Endometrial microvascular endothelial cells (primary cell): ENCODE results near the gene CAPN11. TPM values are rescaled to one million over a fixed set of nuclear protein-coding genes. Genes with fewer than 3 reads are reported as not detected.

ENCODE experiments used
- in situ Hi-C: cut with HindIII; loops from 2 replicates; pipeline ENCODE4 v1.10.0; 2017; ENCODE audit warnings: low sequenced_read_pairs, low pct_unique_long_range_greater_than_20kb; ENCODE audit errors: inconsistent ontology term
- total RNA-seq: library from RNA; depleted of rRNA; stranded (reverse); fragments of >200 nt; gene quantifications from one replicate; pipeline ENCODE4 v1.2.3, GENCODE V29; 2015; ENCODE audit errors: inconsistent ontology term

Gene CAPN11
- total RNA-seq, 1 donor from 2014 or later, result 3.8 TPM

DNA sequence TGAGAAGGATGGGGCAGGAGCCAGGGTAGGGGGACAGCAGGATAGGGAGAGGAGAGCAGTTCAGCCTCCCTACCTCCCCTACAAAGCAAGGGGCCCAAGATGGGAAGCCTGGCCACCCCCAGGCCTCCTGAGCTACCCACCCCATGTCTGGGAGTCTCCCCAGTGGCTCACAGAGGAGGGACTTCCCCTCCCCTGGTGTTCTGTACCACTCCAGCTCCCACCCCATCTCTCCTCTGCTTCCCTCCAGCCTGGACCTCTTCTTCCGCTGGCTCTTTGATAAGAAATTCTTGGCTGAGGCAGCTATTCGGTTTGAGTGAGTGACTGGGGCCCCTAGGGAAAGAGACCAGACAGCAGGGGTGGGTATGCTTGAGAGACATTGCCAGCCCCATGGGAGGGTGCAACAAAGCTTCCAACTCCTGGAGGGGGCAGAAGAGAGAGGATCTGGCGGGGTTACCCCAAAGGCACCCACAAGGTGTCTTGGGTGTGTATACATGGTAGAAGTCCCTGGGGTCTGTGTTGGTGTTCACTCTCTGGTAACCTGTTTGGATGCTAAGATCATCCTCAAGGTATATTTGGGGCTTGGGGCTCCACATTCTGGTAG is 8.2 kb upstream of the CAPN11 start:
- in situ Hi-C loops, result no loop called here

DNA sequence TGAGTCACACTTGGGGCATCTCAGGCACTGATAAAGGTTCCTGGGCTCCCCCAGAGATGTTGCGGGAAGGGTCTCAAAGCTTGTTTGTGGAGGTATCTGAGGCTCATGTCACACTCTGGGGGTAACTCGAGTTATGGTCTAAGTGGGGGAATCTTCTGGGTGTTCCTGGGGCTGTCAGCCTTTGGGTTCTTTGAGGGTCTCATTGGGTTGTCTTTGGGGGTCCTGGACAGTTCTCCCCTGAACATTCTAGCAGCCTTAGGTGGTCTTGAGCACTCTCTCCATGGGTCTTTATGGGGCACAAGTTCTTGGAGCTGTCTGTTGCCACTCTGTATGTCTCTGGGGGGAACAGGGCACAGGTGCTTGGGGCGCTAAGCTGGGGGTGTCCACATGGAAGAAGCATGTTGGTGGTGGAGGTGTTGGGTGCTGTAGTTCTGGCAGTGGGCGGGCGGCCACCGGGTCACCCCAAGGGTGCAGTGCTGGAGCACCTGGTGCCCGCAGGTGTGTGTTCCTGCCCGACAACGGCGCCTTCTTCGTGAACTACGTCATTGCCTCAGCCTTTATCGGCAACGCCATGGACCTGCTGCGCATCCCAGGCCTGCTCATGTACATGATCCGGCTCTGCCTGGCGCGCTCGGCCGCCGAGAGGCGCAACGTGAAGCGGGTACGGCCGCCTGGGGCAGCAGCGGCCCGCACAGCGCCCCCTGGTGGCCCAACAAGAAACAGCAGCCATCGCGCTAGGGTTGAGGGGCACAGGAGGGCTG is 7.1 kb upstream of the CAPN11 start:
- in situ Hi-C loops, result no loop called here

DNA sequence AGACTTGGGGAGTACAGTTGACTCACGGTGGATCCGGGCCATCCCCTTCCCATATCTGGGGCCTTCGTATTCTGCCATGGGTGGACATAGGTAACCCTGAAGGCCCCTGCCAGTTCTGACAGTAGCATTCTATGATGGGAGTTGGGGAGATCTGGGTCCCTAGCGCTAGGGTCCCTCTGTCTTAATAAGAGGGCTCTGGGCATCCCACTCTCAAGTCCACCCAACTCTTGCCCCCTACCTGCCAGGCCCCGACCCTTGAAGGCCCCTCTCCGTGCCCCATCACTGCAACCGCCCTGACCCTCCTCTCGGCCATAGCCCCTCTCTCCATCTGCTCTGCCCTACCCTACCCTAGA is 6.5 kb upstream of the CAPN11 start:
- in situ Hi-C loops, result no loop called here

DNA sequence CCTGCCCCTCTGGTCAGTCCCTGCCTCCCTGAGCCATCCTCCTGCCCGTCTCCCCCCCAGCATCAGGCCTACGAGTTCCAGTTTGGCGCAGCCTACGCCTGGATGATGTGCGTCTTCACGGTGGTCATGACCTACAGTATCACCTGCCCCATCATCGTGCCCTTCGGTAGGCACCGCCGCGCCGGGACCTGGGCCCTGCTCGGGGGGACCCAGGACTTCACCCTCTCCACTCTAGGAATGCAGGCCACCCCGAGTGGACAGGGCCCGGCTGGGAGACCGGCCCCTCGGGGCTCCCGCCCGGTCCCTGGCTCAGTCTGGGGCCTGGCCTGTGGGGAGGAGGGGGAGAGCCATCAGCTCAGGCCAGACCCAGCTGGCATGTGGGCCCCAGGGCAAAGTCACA is 6.1 kb upstream of the CAPN11 start:
- in situ Hi-C loops, result no loop called here

DNA sequence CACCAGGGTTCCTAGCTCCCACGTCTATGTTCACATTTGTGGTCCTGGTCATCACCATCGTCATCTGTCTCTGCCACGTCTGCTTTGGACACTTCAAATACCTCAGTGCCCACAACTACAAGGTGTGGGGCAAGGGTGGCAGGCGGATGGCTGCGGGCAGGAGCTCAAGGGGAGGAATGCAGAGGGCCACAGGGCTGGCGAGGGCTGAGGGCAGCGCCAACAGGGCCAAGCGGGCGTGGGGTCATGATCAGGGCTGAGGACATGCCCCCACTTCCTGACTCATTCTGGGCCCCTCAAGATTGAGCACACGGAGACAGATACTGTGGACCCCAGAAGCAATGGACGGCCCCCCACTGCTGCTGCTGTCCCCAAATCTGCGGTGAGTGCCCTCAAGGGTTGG is 4.6 kb upstream of the CAPN11 start:
- in situ Hi-C loops, result no loop called here

DNA sequence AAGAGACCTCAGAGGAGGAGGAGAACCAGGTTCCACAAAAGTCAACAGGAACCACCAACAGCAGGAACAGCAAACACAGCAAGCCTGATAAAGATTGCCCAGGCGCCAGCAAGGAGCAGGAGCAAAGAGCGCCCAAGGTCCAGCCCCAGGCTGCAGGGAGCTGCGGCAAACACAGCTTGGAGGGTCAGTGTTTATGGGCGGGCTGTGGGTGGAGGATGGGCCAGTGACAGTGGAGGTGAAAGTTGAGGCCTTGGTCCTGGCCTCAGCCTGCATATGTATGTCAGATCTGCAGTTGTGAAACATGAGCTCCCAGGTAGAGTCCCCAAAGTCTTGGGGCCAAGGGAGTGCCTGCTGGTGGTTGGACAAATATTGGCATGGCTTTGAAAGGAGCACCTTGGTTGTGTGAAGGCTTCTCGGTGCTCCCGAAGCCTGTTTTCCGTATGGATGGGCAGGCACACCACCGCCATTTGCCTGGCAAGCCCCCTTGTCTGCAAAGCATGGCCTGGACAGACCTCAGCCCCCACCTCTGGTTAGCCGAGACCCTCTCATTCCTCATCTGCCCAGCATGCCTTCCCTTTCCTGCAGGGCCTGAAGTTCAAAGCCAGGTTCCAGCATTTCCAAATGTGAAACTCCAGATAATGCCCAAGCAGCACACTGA is 2.0 kb upstream of the CAPN11 start:
- in situ Hi-C loops, result no loop called here

DNA sequence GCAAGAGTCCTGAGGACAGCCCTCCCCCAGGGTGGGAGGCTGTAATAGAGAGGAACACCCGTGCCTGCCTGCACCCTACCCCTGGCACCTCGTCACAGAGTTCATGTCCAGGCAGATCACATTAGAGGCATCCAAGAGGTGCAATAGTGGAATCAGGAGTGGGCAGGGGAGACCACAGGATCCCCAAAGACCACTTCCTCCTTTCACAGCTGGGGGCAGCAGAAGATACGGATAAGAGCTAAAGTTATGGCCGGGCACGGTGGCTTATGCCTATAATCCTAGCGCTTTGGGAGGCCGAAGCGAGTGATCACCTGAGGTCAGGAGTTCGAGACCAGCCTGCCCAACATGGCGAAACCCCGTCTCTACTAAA is 1.5 kb upstream of the CAPN11 start:
- in situ Hi-C loops, result no loop called here

DNA sequence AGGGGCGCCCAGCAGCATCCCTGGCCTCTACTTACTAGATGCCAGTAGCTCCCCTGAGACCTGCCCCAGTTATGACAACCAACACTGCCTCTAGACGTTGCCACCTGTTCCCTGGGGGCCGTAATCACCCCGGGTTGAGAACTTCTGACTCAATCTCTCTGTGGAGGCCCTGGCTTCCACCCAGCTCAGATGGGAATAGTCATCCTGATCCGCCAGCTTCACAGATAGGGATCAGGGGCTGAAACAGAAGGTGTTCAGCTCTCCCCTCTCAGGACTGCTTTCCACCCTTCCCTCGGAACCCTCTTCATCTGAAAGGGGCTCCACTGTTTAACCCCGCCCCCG is 3.3 kb downstream of the CAPN11 start:
- in situ Hi-C loops, result no loop called here

DNA sequence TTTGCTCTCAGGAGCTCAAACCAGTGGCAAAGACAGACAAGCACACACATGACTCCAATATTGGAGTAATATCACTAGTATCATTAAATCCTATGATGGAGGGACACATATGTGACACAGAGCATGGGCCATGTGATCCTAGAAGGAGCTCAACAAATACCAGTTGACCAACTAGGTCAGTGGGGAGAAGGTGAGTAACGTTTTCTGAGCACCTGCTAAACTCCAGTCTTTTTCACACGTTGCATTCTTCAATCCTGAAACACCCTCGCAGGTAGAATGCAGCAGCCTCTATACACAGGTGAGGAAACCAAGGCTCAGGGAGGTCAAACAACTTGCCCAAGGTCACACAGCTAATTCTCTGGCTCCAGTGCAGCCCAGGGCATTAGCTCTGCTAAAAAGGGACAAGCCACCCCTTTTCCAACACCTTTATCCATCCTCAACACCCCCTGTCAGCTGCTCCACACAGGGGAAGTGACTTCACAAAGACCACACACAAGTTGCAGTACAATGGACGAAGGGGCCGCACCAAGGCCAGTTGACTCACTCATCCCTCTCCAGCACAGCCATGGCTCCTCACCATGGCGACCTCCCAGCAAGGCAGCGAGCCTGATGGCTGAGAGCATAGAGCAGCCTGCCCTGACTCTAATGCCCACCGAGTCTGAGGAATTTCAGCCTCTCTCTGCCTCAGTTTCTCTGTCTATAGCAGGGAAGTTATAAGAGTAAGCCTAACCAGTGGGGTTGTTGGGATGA is 4.4 kb downstream of the CAPN11 start:
- in situ Hi-C loops, result no loop called here

DNA sequence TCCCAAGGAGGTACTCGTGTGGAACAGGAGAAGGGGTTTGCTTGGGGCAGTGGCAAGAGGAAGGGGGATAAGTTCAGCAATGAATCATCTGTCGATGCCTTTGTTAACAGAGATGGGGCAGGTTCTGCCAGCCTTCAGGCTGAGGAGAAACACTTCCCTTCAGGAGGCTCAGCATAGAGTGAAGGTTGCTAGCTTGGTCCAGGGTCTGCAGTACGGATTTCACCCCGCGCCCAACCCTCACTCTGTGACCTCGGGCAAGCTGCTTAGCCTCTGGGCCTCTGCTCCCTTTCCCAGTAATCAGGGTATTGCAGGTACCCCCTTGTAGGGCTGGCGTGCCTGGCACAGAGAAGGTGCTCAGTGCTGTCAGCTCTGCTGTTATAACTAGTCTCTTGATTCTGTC is 7.5 kb downstream of the CAPN11 start:
- in situ Hi-C loops, result no loop called here

DNA sequence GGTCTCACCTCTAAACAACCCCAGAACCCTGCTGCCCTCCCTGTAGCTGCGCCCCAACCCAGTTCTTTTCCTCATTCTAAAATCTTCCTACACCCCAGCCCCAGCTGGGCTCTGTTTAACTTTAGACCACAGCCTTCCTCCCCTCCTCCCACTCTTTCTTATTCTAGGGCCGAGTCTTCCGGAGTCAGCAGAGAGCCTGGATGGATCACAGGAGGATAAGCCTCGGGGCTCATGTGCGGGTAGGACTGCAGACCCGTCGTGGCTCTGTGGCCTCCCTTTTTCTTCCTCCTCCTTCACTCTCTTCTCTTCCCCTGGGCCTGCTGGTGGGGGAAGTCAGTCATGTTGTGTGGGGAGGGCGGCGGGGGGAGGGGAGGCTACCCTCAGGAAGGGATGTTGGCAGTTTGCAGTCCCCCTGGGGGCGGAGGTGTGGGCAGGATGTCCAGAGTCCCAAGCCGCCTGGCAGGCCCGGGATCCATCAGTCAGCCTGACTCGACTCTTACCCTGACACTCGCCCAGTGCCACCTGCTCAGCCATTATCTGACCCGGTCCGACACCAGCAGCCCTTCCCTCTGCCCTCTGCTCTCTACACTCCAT is 8.1 kb downstream of the CAPN11 start:
- in situ Hi-C loops, result no loop called here

DNA sequence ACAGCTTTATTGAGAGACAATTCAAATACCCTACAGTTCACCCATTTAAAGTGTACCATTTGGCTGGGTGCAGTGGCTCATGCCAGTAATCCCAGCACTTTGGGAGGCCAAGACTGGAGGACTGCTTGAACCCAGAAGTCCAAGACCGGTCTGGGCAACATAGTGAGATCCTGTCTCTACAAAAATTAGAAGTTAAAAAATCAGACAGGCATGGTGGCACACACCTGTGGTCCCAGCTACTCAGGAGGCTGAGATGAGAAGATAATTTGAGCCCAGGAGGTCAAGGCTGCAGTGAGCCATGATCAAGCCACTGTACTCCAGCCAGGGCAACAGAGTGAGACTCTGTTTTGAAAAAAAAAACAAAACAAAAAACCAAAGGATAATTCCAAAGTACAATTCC is 8.9 kb downstream of the CAPN11 start:
- in situ Hi-C loops, result no loop called here

DNA sequence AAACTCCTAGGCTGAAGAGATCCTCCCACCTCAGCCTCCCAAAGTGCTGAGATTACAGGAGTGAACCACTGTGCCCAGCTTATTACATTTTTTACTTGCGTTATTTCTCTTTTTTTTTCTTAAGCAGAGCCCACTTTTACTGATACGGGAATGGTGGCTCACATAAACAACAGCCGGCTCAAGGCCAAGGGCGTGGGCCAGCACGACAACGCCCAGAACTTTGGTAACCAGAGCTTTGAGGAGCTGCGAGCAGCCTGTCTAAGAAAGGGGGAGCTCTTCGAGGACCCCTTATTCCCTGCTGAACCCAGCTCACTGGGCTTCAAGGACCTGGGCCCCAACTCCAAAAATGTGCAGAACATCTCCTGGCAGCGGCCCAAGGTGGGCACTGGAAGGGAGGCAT is 10.5 kb downstream of the CAPN11 start:
- in situ Hi-C loops, result no loop called here

DNA sequence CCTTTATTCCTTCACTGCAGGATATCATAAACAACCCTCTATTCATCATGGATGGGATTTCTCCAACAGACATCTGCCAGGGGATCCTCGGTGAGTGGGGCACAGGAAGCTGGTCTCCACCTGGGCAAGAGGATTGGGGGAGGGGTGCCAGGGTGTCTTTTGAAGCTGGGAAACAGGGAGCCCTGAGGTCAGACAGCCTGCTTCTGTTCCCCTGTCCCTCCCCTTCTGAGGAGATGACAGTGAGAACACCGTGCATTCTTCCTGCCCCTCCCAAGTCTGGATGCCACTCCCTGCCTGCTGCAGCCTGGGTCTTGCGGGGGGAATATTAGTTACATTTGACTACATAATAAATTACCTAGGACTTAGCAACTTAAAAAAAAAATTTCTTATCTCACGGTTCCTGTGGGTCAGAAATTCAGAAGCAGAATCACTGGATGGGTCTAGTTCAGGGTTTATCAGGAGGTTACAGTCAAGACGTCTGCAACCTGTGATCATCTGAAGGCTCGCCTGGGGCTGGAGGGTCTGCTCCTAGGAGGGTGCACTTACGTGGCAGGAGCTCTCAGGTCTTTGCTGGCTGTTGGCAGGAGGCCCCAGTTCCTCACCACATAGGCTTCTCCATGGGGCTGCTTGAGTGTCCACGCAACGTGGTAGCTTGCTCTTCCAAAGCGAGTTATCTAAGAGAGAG is 11.4 kb downstream of the CAPN11 start:
- in situ Hi-C loops, result no loop called here

DNA sequence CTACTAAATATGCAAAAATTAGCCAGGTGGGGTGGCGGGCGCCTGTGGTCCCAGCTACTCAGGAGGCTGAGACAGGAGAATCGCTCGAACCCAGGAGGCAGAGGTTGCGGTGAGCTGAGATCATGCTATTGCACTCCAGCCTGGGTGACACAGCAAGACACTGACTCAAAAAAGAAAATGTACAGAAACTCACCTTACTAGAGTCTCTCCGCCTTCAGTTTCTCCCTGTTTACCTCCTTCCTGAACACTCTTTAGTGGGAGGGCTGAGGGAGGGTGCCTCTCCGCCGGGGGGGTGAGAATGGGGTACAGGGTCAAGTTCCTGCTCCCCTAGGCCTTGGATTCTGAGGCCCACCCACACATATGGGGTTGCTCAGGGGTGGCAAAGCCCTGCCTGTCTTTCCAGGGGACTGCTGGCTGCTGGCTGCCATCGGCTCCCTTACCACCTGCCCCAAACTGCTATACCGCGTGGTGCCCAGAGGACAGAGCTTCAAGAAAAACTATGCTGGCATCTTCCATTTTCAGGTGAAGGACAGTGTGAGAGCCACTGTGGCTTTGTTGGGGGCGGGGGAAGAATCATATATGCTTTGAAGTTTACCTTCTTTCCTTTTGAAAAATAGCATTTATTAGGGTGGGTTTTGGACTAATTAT is 13.4 kb downstream of the CAPN11 start:
- in situ Hi-C loops, result no loop called here

DNA sequence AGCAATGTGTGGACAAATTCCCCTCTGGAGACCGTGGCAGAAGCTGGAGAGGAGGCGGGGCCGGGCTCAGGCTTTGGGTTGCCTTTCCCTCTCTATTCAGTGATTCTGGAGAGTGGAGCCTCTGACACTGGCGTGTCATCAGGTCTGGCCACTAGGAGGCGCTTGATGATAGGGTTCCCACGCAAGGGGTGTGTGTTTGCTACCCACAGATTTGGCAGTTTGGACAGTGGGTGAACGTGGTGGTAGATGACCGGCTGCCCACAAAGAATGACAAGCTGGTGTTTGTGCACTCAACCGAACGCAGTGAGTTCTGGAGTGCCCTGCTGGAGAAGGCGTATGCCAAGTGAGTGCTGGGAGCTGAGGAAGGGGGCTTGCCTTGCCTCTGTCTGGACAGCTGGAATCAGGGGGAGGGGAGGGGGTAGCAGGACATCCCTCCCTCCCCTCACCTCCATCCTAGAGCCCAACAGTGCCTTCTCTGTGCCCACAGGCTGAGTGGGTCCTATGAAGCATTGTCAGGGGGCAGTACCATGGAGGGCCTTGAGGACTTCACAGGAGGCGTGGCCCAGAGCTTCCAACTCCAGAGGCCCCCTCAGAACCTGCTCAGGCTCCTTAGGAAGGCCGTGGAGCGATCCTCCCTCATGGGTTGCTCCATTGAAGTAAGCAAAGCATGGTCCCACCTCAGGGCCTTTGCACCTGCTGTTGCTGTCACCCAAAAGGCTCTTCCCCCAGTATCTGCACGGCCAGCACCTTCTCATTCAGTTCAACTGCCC is 14.3 kb downstream of the CAPN11 start:
- in situ Hi-C loops, result no loop called here

DNA sequence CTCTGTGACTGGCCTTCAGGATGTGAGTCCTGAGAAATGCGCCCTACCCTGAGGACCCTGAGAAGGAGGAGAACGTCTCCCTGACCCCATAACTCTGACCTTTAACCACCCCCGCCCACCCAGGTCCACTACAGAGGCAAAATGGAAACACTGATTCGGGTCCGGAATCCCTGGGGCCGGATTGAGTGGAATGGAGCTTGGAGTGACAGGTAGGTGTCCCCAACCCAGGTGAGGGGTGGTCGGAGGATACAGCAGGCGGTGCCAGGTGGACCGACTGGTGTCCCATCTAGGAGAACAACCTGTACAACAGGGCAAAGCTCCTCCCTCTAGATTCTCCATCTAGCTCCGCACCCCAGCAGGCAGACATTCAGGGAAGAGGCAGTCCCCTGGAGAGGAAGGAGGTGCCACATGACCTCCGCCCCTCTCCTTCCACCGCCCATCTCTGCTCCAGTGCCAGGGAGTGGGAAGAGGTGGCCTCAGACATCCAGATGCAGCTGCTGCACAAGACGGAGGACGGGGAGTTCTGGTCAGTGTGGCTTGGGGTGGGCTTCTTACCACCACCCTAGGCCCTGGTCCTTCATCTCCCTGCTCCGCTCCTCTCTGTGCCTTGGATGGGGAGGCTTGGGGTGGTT is 17.6 kb downstream of the CAPN11 start:
- in situ Hi-C loops, result no loop called here
